Hypothalamus (tissue), 51 donors: ENCODE data around the gene FDXACB1.

Experiments
- DNase-seq, 51 donors: peaks; one replicate each; lab custom pipeline; 2025; lab: John Stamatoyannopoulos, UW

The FDXACB1 gene

DNA sequence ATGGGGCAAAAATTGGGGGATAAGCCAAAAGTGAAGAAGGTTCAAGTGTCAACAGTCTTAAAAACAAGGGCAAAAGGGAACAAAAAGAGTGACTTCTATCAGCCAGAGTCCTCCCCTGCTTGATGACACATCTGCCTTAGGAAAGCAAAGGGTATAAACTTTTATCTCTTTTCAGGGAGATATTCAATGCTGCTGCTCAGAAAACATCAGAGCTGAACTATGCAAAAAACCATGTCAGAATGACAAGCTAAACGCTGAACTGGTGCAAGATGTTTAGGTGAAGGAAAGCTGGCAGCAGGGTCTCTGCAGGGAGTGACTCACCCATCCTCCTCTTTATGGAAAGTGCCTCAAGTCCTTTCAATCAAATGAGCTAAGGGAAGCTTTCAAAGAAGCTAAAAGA, 32.3 kb downstream of the FDXACB1 start:
- DNase-seq = peak in 1 of 51 donors; percentile 28

DNA sequence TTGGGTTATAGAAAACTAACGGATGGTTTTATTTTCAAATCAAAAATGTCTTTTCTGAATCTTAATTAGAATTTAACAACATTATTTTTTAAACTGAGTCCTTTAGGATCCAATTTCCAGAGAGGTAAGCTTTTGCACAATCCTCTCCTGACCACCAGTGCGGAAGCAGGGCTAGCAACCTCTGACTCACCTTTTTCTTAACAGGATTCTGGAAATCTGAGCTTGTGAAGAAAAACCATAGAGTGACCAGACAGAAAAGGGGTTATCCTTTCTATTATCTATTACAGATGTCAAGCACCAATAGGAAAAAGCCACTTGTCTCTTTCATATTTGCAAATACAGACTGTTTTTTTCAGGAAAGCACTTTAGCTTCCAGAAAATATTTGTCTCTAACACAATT, 32.9 kb downstream of the FDXACB1 start:
- DNase-seq = no peak

- peak in 1 of 51 donors; percentile 3 for DNase-seq
These were observed 33.5 kb downstream of the FDXACB1 start for GRCh38 chr11:111845276-111846028.

DNA sequence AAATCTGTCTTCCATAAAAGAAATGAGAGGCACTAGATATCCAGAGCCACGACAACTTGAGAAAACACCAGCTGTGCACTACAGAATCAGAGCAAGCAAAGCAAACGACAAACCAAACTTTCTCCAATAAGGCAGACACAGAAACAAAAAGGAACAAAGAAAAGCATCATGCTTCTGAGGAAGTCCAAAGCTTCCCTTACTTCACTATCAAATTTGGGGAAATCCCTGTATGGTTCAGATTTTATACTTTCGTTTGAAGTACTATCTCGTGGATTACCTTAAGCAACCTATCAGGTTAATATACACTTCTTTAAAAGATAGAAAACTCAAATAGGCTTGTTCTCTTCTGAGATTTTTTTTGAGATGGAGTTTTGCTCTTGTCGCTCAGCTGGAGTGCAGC, 35.3 kb downstream of the FDXACB1 start:
- no peak for DNase-seq

GRCh38 chr11:111841370-111842053, 37.5 kb downstream of the FDXACB1 start:
- DNase-seq = peak in 49 of 51 donors; percentile 3 to 99 (median 69)

- no peak for DNase-seq
These were observed 38.8 kb downstream of the FDXACB1 start for GRCh38 chr11:111840143-111840542.

GRCh38 chr11:111838054-111838453, 40.9 kb downstream of the FDXACB1 start:
- no peak for DNase-seq

GRCh38 chr11:111837366-111837891, 41.5 kb downstream of the FDXACB1 start:
- no peak for DNase-seq

DNA sequence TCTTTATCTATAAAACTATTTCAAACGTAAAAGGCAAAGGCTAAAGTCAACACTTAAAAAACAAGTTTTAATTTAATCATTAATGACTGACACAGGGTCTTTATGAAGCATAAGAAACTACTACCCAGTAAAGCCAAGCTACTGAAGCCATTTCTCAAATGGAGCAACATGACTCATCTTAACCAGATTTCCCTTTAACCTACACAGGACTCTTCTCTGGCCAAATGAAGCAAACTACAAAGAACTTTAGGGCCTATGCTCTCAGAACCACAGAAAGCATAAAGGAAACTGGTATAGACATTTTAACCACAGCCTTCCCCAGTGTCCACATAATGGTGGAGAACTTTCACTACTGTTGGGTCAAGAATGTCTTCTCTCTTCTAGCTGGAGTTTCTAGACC, 42.2 kb downstream of the FDXACB1 start:
- no peak for DNase-seq

- DNase-seq = no peak
These were observed 42.8 kb downstream of the FDXACB1 start for GRCh38 chr11:111836162-111836561.

GRCh38 chr11:111835665-111836064, 43.3 kb downstream of the FDXACB1 start:
- DNase-seq = no peak

GRCh38 chr11:111834432-111835163, 44.4 kb downstream of the FDXACB1 start:
- no peak for DNase-seq

- no peak for DNase-seq
These were observed 45.4 kb downstream of the FDXACB1 start for GRCh38 chr11:111833524-111833923.

- DNase-seq = peak in 1 of 51 donors; percentile 2
These were observed 49.6 kb downstream of the FDXACB1 start for GRCh38 chr11:111829185-111829968.

DNA sequence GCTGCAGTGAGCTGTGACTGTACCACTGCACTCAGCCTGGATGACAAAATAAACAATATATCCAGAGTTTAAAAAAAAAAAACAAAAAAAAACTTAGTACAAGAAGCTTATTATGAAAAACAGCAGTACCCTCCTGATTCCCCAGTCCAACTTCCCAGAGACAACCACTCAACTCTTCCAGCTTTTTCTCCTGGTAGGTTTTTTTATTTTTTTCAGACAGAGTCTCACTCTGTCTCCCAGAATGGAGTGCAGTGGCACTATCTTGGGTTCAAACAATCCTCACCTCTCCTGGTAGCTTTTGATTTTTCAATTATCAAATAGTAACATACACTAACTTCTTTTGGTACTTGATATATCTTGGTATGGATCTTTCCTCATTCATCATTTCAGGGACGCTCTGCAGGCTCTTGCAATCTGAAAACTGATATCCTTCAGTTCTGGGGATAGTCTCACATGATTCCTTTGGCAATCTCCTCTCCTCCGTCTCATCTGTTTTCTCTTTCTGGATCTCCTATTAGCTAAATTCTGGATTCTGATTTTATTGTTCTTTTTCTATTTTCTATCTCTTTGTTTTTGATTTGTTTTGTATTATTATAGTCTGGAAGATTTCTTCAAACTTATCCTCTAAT, 52.5 kb downstream of the FDXACB1 start:
- DNase-seq = no peak
